K562 (cell line): Measurements from ENCODE around the gene LCN15. TPM values are rescaled to one million over a fixed set of nuclear protein-coding genes. Genes with fewer than 3 reads are reported as not detected.

Experiments
- ATF1 ChIP-seq, 2 experiments: fragments of 450-650 bp in 1 of 2; IDR thresholded peaks; 2 replicates each; pipeline ENCODE4 v1.6.1; 2016; ENCODE audit warnings: missing compliant biosample characterization in 1 of 2, missing genetic modification characterization in 1 of 2
- CCAR2 ChIP-seq: fragments of 200-400 bp; formaldehyde crosslinking; IDR thresholded peaks from 2 replicates; pipeline ENCODE4 v1.6.1; 2017; ENCODE audit warnings: mild to moderate bottlenecking, low read depth, low read length
- E4F1 ChIP-seq: fragments of 250-450 bp; sonication (Bioruptor Pico); IDR thresholded peaks from 2 replicates; pipeline ENCODE4 v1.5.0; 2021; ENCODE audit warnings: mild to moderate bottlenecking, borderline replicate concordance
- ELK3 ChIP-seq: fragments of 450-650 bp; formaldehyde crosslinking; IDR thresholded peaks from 2 replicates; pipeline ENCODE4 v1.4.0; 2020; ENCODE audit warnings: mild to moderate bottlenecking
- HNRNPK ChIP-seq: fragments of 200-400 bp; formaldehyde crosslinking; IDR thresholded peaks from one replicate; pipeline ENCODE4 v1.6.1; 2018; ENCODE audit warnings: mild to moderate bottlenecking, low read depth, low read length; ENCODE audit not compliant: poor library complexity, severe bottlenecking
- MYC ChIP-seq, 2 experiments: fragments of 250-450 bp in 1 of 2; sonication (Bioruptor Pico) in 1 of 2; IDR thresholded peaks; 2 replicates each; pipeline versions ENCODE4 v1.5.1 to v1.6.1; 2012 to 2021; ENCODE audit warnings: low read depth in 2 of 2, borderline replicate concordance in 1 of 2, improper control_type of control experiment in 1 of 2, low read length in 1 of 2, mild to moderate bottlenecking in 1 of 2, moderate library complexity in 1 of 2
- POLR2B ChIP-seq: fragments of 450-650 bp; IDR thresholded peaks from 2 replicates; pipeline ENCODE4 v1.6.1; 2018; ENCODE audit warnings: low read depth; ENCODE audit not compliant: partially characterized antibody
- XRCC4 ChIP-seq: IDR thresholded peaks from one replicate; pipeline ENCODE4 v1.6.1; 2011; ENCODE audit not compliant: insufficient read depth, insufficient read length; ENCODE audit errors: extremely low read depth
- ZNF407 ChIP-seq: fragments of 450-650 bp; IDR thresholded peaks from 2 replicates; pipeline ENCODE4 v1.6.1; 2016; ENCODE audit warnings: low read depth
- ZNF57 ChIP-seq: fragments of 450-650 bp; formaldehyde crosslinking; IDR thresholded peaks from 2 replicates; pipeline ENCODE4 v1.4.0; 2020; ENCODE audit warnings: mild to moderate bottlenecking, moderate library complexity
- ZNF740 ChIP-seq, 3 experiments: fragments of 200-800 bp in 1 of 3; sonication (Bioruptor generic) in 1 of 3; sonication (generic) in 1 of 3; formaldehyde crosslinking in 1 of 3; IDR thresholded peaks; 2 replicates each; pipeline versions ENCODE4 v1.6.1 to v1.8.0; 2016 to 2022; ENCODE audit warnings: mild to moderate bottlenecking in 2 of 3, missing compliant biosample characterization in 2 of 3, missing genetic modification characterization in 2 of 3, missing genetic modification reagents in 1 of 3
- polyA plus RNA-seq, 8 experiments: library from polyadenylated mRNA; depleted of rRNA in 4 of 8; stranded (reverse) in 5 of 8; unstranded in 3 of 8; fragments of >200 nt; fragmentation: Nextera tagmentation in 2 of 8; fragmentation: Illumina TruSeq in 1 of 8; extraction: Ambion mirVana in 2 of 8; extraction: Trizol in 1 of 8; gene quantifications; 2 replicates each; pipeline versions ENCODE4 v1.2.1 to v1.2.3, GENCODE V29; 2011 to 2014; ENCODE audit warnings: inconsistent platforms in 1 of 8, missing spikeins in 1 of 8
- total RNA-seq, 7 experiments: library from RNA; depleted of rRNA in 6 of 7; stranded (reverse); fragments of >200 nt in 6 of 7; fragmentation: Illumina TruSeq in 2 of 7; extraction: Trizol in 2 of 7; gene quantifications; 2 replicates each; pipeline versions ENCODE4 v1.2.1 to v1.2.3, GENCODE V29; 2011 to 2021; ENCODE audit warnings: low replicate concordance in 1 of 7

The LCN15 gene
- total and polyA plus RNA-seq, 9 of the 15 experiments (the other 6 are each of a cell fraction or from before 2014, with no cell fraction given): 0.66 TPM; not detected in 8

GRCh38 chr9:136711751-136712689, 52.3 kb downstream of the LCN15 start, which contains the start of gene DIPK1B (continued):
- TF ChIP-seq ZNF57 (CRISPR knock-in tag) (no peak), ATF1 (CRISPR knock-in tag; IDR thresholded peaks at IDR 0.05) (no peak), ATF1 (tag; IDR thresholded peaks at IDR 0.05) (0 out of 2 replicates have a peak, but pooled peaks have one; percentile 12), HNRNPK (no peak), MYC (IDR thresholded peaks at IDR 0.05; ENCODE audit: low read depth, low read length) (no peak), MYC (CRISPR knock-in tag; IDR thresholded peaks at IDR 0.05; ENCODE audit: borderline replicate concordance, low read depth) (0 out of 2 replicates have a peak, but pooled peaks have one; percentile 41), CCAR2 (no peak), ELK3 (CRISPR knock-in tag) (no peak), ZNF407 (peak; percentile 26; the same call in 1 of the 2 replicates), E4F1 (no peak), XRCC4 (no peak), ZNF740 (CRISPR knock-in tag; IDR thresholded peaks at IDR 0.05) (0 out of 2 replicates have a peak, but pooled peaks have one; percentile 12), ZNF740 (tag; IDR thresholded peaks at IDR 0.05) (no peak), POLR2B (no peak)
